Measurements from ENCODE around the gene ATL1.

ATL1 gene

DNA sequence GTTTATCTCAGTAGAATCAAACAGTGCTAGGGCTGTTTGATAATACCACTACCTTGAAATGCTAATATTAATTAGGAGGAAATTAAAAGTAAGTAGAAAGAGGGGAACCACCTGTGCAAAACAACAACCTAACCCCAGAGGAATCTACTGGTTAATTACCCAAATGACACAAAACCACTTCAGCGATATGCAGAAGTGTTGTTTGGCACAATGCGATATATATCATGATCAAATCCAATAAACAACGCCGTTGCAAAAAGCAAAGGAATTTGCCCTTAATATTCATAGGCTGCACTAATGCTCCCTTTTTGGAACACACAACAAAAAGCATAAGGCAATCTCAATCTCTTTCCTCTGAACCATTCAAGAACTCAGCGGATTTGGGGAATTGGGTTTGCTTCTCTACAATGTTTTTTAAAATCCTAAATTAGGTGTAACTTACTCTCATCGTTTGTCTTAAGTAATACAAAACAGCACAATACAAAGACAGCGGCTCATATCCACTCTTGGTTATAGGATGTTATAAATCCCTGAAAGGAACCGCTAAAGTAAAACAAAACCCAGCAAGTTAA lies 29.1 kb upstream of the ATL1 start:
- Histone ChIP-seq H3K9me3 (ENCODE audit: control insufficient read depth, insufficient read depth, low read depth, low read length) (no peaks in the 10 kb centered on the region), H3K36me3 (ENCODE audit: control insufficient read depth in 2 of 2, insufficient read depth in 1 of 2, low read length in 2 of 2) (no peaks in the 10 kb centered on the region; a peak in 1 of 3 replicates), H3K4me3 (ENCODE audit: low read depth, low read length) (peak overlapping the region; percentile 98), H3K27ac (ENCODE audit: extremely low read depth, low read depth, low read length) (peak overlapping the region; percentile 97; the same call in 1 of the 2 replicates), H3K4me1 (ENCODE audit: control insufficient read depth, insufficient read depth, low read length) (peaks cover 7% of the 10 kb centered on the region)
- TF ChIP-seq ZNF114 (tag by site-specific recombination; IDR thresholded peaks at IDR 0.05) (no peak), ZNF510 (tag by site-specific recombination; IDR thresholded peaks at IDR 0.05; ENCODE audit: insufficient replicate concordance) (no peak), ZIC2 (tag by site-specific recombination; IDR thresholded peaks at IDR 0.05) (no peak), ZNF202 (tag by site-specific recombination; IDR thresholded peaks at IDR 0.05; ENCODE audit: borderline replicate concordance) (no peak), ZNF664 (tag by site-specific recombination; IDR thresholded peaks at IDR 0.05) (no peak), ZNF585B (tag by site-specific recombination; IDR thresholded peaks at IDR 0.05) (no peak), PRDM1 (tag by site-specific recombination; IDR thresholded peaks at IDR 0.05) (no peak), ZNF837 (tag by site-specific recombination; IDR thresholded peaks at IDR 0.05) (no peak), ZNF24 (tag by site-specific recombination; IDR thresholded peaks at IDR 0.05) (no peak), ZNF792 (tag by site-specific recombination; IDR thresholded peaks at IDR 0.05) (no peak), ZFHX2 (tag by site-specific recombination; conservative IDR thresholded peaks at IDR 0.05) (no peak), ZBTB17 (tag by site-specific recombination; IDR thresholded peaks at IDR 0.05) (no peak), HOXC10 (CRISPR knock-in tag; IDR thresholded peaks at IDR 0.05) (no peak), ZNF112 (tag by site-specific recombination; IDR thresholded peaks at IDR 0.05) (no peak)
- TF ChIP-seq, protein P1, sequence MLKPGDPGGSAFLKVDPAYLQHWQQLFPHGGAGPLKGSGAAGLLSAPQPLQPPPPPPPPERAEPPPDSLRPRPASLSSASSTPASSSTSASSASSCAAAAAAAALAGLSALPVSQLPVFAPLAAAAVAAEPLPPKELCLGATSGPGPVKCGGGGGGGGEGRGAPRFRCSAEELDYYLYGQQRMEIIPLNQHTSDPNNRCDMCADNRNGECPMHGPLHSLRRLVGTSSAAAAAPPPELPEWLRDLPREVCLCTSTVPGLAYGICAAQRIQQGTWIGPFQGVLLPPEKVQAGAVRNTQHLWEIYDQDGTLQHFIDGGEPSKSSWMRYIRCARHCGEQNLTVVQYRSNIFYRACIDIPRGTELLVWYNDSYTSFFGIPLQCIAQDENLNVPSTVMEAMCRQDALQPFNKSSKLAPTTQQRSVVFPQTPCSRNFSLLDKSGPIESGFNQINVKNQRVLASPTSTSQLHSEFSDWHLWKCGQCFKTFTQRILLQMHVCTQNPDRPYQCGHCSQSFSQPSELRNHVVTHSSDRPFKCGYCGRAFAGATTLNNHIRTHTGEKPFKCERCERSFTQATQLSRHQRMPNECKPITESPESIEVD (tag by site-specific recombination; IDR thresholded peaks at IDR 0.05): no peak
- TF ChIP-seq, protein P2, sequence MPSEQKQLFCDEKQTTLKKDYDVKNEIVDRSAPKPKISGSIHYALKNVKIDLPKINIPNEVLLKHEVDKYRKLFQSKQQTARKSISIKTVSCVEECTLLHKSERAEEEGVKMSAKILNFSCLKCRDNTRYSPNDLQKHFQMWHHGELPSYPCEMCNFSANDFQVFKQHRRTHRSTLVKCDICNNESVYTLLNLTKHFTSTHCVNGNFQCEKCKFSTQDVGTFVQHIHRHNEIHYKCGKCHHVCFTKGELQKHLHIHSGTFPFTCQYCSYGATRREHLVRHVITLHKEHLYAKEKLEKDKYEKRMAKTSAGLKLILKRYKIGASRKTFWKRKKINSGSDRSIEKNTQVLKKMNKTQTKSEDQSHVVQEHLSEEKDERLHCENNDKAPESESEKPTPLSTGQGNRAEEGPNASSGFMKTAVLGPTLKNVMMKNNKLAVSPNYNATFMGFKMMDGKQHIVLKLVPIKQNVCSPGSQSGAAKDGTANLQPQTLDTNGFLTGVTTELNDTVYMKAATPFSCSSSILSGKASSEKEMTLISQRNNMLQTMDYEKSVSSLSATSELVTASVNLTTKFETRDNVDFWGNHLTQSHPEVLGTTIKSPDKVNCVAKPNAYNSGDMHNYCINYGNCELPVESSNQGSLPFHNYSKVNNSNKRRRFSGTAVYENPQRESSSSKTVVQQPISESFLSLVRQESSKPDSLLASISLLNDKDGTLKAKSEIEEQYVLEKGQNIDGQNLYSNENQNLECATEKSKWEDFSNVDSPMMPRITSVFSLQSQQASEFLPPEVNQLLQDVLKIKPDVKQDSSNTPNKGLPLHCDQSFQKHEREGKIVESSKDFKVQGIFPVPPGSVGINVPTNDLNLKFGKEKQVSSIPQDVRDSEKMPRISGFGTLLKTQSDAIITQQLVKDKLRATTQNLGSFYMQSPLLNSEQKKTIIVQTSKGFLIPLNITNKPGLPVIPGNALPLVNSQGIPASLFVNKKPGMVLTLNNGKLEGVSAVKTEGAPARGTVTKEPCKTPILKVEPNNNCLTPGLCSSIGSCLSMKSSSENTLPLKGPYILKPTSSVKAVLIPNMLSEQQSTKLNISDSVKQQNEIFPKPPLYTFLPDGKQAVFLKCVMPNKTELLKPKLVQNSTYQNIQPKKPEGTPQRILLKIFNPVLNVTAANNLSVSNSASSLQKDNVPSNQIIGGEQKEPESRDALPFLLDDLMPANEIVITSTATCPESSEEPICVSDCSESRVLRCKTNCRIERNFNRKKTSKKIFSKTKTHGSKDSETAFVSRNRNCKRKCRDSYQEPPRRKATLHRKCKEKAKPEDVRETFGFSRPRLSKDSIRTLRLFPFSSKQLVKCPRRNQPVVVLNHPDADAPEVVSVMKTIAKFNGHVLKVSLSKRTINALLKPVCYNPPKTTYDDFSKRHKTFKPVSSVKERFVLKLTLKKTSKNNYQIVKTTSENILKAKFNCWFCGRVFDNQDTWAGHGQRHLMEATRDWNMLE (tag by site-specific recombination; conservative IDR thresholded peaks at IDR 0.05; ENCODE audit: low read depth): no peak
- POLR2A ChIA-PET: interaction anchor here (0.7 to 1.4 kb wide), 2 partner anchors 134 to 213 kb away, joined by 3 to 4 read pairs; partner anchors contain the start of gene CDKL1
- CTCF ChIA-PET: interaction anchor here (0.7 to 1.0 kb wide), 2 partner anchors 12 to 175 kb away, joined by 3 to 6 read pairs; no protein-coding TSS in a partner anchor

DNA sequence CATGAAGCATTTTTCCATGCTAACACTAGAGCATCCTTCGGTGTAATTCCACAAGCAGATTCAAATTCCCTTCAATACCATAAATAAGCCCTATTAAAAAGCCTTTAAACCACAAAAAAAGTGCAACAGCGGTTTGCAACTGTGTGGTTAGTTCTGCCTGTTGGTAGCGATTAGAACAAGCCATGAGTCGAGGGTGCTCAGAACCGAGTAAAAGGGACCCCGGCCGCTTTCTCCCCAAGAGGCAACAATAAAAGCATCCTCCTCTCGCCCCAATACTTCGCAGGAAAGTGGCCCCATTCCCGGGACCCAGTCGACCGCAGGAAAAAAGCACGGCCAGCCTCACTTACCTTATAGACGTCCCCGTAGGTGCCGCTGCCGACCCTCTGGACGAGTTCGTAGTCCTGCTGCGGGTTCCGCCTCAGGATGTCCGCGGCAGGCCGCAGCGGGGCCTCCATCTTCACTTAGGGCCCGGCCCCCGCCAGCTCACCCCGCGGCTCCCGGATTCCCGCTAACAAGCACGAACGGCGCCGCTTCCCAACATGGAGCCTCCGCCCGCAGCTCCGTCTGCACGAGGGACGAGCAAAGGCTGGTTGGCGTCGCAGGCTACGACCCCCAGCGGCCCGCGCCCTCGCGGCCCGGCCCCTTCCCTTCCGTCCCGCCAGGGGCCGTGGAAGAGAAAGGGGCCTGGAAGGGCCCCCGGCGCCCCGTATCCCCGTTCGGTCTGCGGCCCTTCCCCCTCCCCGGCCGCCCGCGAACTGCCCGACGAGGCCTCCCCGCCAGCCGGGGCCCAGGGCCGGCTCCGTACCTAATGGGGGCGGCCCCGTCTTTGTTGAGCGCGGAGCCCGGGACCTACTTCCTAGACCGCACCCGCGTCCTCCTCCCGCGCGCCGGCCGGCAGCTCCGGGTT lies 28.1 kb upstream of the ATL1 start:
- POLR2A ChIA-PET: interaction anchor here (0.7 to 1.4 kb wide), 3 partner anchors 135 to 214 kb away, joined by 3 to 4 read pairs (median 4); partner anchors contain the start of gene CDKL1
- peak overlapping the region; percentile 98 for H3K4me3 ChIP-seq (ENCODE audit: low read depth, low read length)
- no peak for TF ChIP-seq SP7 (tag by site-specific recombination; IDR thresholded peaks at IDR 0.05)
- TF ChIP-seq, protein P3, sequence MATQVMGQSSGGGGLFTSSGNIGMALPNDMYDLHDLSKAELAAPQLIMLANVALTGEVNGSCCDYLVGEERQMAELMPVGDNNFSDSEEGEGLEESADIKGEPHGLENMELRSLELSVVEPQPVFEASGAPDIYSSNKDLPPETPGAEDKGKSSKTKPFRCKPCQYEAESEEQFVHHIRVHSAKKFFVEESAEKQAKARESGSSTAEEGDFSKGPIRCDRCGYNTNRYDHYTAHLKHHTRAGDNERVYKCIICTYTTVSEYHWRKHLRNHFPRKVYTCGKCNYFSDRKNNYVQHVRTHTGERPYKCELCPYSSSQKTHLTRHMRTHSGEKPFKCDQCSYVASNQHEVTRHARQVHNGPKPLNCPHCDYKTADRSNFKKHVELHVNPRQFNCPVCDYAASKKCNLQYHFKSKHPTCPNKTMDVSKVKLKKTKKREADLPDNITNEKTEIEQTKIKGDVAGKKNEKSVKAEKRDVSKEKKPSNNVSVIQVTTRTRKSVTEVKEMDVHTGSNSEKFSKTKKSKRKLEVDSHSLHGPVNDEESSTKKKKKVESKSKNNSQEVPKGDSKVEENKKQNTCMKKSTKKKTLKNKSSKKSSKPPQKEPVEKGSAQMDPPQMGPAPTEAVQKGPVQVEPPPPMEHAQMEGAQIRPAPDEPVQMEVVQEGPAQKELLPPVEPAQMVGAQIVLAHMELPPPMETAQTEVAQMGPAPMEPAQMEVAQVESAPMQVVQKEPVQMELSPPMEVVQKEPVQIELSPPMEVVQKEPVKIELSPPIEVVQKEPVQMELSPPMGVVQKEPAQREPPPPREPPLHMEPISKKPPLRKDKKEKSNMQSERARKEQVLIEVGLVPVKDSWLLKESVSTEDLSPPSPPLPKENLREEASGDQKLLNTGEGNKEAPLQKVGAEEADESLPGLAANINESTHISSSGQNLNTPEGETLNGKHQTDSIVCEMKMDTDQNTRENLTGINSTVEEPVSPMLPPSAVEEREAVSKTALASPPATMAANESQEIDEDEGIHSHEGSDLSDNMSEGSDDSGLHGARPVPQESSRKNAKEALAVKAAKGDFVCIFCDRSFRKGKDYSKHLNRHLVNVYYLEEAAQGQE (tag by site-specific recombination; IDR thresholded peaks at IDR 0.05): no peak
- TF ChIP-seq, protein P4, sequence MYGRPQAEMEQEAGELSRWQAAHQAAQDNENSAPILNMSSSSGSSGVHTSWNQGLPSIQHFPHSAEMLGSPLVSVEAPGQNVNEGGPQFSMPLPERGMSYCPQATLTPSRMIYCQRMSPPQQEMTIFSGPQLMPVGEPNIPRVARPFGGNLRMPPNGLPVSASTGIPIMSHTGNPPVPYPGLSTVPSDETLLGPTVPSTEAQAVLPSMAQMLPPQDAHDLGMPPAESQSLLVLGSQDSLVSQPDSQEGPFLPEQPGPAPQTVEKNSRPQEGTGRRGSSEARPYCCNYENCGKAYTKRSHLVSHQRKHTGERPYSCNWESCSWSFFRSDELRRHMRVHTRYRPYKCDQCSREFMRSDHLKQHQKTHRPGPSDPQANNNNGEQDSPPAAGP (tag by site-specific recombination; IDR thresholded peaks at IDR 0.05): no peak
- TF ChIP-seq ZNF24 (tag by site-specific recombination; IDR thresholded peaks at IDR 0.05): no peak
- TF ChIP-seq ZNF426 (tag by site-specific recombination; IDR thresholded peaks at IDR 0.05): no peak
- peak; percentile 64; the same call in 1 of the 2 replicates for TF ChIP-seq ZNF341 (tag by site-specific recombination; IDR thresholded peaks at IDR 0.05; ENCODE audit: low read depth)
- TF ChIP-seq ZNF830 (tag by site-specific recombination; IDR thresholded peaks at IDR 0.05; ENCODE audit: low read depth): no peak

More for the DNA sequence above, 28.1 kb upstream of the ATL1 start:
- CTCF ChIA-PET: interaction anchor here (0.6 to 1.3 kb wide), 9 partner anchors 11 to 930 kb away, joined by 3 to 6 read pairs (median 3); no protein-coding TSS in a partner anchor
- Histone ChIP-seq H3K4me1 (ENCODE audit: control insufficient read depth, insufficient read depth, low read length) (peaks cover 7% of the 10 kb centered on the region), H3K27ac (ENCODE audit: extremely low read depth, low read depth, low read length) (peak overlapping the region; percentile 97), H3K9me3 (ENCODE audit: control insufficient read depth, insufficient read depth, low read depth, low read length) (no peaks in the 10 kb centered on the region), H3K36me3 (ENCODE audit: control insufficient read depth in 2 of 2, insufficient read depth in 1 of 2, low read length in 2 of 2) (no peaks in the 10 kb centered on the region; a peak in 1 of 3 replicates)

Data from HEK293 (cell line).